ENCODE results near the gene LGALS9.
"Not testable (repeated sequence)": the region's sequence is repeated elsewhere in the genome, so short reads cannot be mapped to it uniquely, and the experiment has no call there.

The LGALS9 gene

GRCh38 chr17:27670791-27671590, 40.0 kb downstream of the LGALS9 start:
- H3K27ac ChIP-seq (ENCODE audit: low read length), result no peak overlapping the region
- H3K36me3 ChIP-seq (ENCODE audit: control insufficient read depth, low read depth, low read length), result no peaks in the 10 kb centered on the region
- no peaks in the 10 kb centered on the region for H3K9me3 ChIP-seq (ENCODE audit: control insufficient read depth, low read depth, low read length)
- no peaks in the 10 kb centered on the region for H3K4me1 ChIP-seq (ENCODE audit: control insufficient read depth, low read depth, low read length)
- H3K9ac ChIP-seq (ENCODE audit: low read length), result no peak overlapping the region
- no peaks in the 10 kb centered on the region for H3K27me3 ChIP-seq (ENCODE audit: control insufficient read depth, insufficient read depth, low read length)
- no peak overlapping the region for H3K4me3 ChIP-seq (ENCODE audit: low read length)

GRCh38 chr17:27671591-27671910, 40.6 kb downstream of the LGALS9 start:
- no peaks in the 10 kb centered on the region for H3K4me1 ChIP-seq (ENCODE audit: control insufficient read depth, low read depth, low read length)

GRCh38 chr17:27671977-27672480, 41.0 kb downstream of the LGALS9 start:
- not testable (repeated sequence) for H3K9me3 ChIP-seq (ENCODE audit: control insufficient read depth, low read depth, low read length); H3K36me3 ChIP-seq (ENCODE audit: control insufficient read depth, low read depth, low read length); H3K9ac ChIP-seq (ENCODE audit: low read length); H3K4me3 ChIP-seq (ENCODE audit: low read length); H3K27me3 ChIP-seq (ENCODE audit: control insufficient read depth, insufficient read depth, low read length); H3K27ac ChIP-seq (ENCODE audit: low read length); H3K4me1 ChIP-seq (ENCODE audit: control insufficient read depth, low read depth, low read length)

More at GRCh38 chr17:27671591-27671910, 40.6 kb downstream of the LGALS9 start:
- Histone ChIP-seq H3K9me3 (ENCODE audit: control insufficient read depth, low read depth, low read length) (no peaks in the 10 kb centered on the region), H3K27me3 (ENCODE audit: control insufficient read depth, insufficient read depth, low read length) (no peaks in the 10 kb centered on the region), H3K4me3 (ENCODE audit: low read length) (no peak overlapping the region), H3K27ac (ENCODE audit: low read length) (no peak overlapping the region), H3K36me3 (ENCODE audit: control insufficient read depth, low read depth, low read length) (no peaks in the 10 kb centered on the region), H3K9ac (ENCODE audit: low read length) (no peak overlapping the region)

GRCh38 chr17:27674335-27674734, 43.3 kb downstream of the LGALS9 start:
- Histone ChIP-seq H3K36me3 (ENCODE audit: control insufficient read depth, low read depth, low read length) (no peaks in the 10 kb centered on the region), H3K9ac (ENCODE audit: low read length) (no peak overlapping the region), H3K4me3 (ENCODE audit: low read length) (no peak overlapping the region), H3K27ac (ENCODE audit: low read length) (no peak overlapping the region), H3K27me3 (ENCODE audit: control insufficient read depth, insufficient read depth, low read length) (no peaks in the 10 kb centered on the region), H3K4me1 (ENCODE audit: control insufficient read depth, low read depth, low read length) (no peaks in the 10 kb centered on the region), H3K9me3 (ENCODE audit: control insufficient read depth, low read depth, low read length) (no peaks in the 10 kb centered on the region)

DNA sequence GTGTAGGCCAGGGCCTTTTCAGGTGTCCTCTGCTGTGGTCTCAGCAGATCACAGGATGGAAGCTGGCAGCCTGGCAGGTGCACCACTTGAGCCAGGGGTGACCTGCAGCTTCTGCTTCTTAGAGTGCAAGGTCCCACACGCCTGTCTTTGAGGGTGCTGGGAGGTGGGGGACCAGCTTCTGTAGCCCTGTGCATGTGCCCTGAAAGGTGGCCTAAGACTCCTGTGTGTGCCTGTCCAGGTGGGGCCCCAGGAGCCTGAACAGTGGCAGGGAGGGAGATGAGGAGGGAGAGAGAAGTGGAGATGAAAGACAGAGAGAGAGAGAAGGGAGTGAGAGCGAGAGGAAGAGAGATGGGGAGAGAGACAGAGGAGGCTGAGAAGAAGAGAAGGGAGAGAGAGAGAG, 46.2 kb downstream of the LGALS9 start:
- Histone ChIP-seq H3K4me3 (ENCODE audit: low read length) (no peak overlapping the region), H3K4me1 (ENCODE audit: control insufficient read depth, low read depth, low read length) (no peaks in the 10 kb centered on the region), H3K9ac (ENCODE audit: low read length) (no peak overlapping the region), H3K27me3 (ENCODE audit: control insufficient read depth, insufficient read depth, low read length) (no peaks in the 10 kb centered on the region), H3K36me3 (ENCODE audit: control insufficient read depth, low read depth, low read length) (no peaks in the 10 kb centered on the region), H3K9me3 (ENCODE audit: control insufficient read depth, low read depth, low read length) (no peaks in the 10 kb centered on the region), H3K27ac (ENCODE audit: low read length) (no peak overlapping the region)

GRCh38 chr17:27686322-27686721, 55.3 kb downstream of the LGALS9 start:
- not testable (repeated sequence) for H3K9ac ChIP-seq (ENCODE audit: low read length); H3K27ac ChIP-seq (ENCODE audit: low read length); H3K4me3 ChIP-seq (ENCODE audit: low read length); H3K27me3 ChIP-seq (ENCODE audit: control insufficient read depth, insufficient read depth, low read length); H3K36me3 ChIP-seq (ENCODE audit: control insufficient read depth, low read depth, low read length); H3K9me3 ChIP-seq (ENCODE audit: control insufficient read depth, low read depth, low read length); H3K4me1 ChIP-seq (ENCODE audit: control insufficient read depth, low read depth, low read length)

DNA sequence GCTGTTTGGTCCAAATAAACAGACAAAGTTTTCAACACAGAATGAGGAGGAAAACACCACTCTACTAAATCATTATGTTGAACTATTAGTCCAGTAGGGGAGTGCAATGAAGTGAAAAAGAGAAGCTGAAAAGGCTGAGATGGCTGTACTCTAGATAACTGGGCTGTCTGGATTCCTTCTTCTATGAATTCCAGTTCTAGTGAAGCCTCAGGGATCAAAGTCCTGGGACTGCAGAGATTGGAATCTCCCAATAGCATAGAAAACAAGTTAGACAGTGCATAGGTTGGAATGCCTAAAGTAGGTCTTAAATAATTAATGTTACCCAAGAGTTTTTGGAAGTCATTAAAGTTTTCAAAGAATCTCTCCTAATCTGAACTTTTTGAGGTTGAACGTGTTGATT, 59.9 kb downstream of the LGALS9 start:
- H3K4me1 ChIP-seq (ENCODE audit: control insufficient read depth, low read depth, low read length), result no peaks in the 10 kb centered on the region
- H3K36me3 ChIP-seq (ENCODE audit: control insufficient read depth, low read depth, low read length), result no peaks in the 10 kb centered on the region
- H3K27me3 ChIP-seq (ENCODE audit: control insufficient read depth, insufficient read depth, low read length), result no peaks in the 10 kb centered on the region
- peaks cover 9% of the 10 kb centered on the region for H3K9me3 ChIP-seq (ENCODE audit: control insufficient read depth, low read depth, low read length)
- no peak overlapping the region for H3K9ac ChIP-seq (ENCODE audit: low read length)
- H3K27ac ChIP-seq (ENCODE audit: low read length), result no peak overlapping the region
- no peak overlapping the region for H3K4me3 ChIP-seq (ENCODE audit: low read length)

DNA sequence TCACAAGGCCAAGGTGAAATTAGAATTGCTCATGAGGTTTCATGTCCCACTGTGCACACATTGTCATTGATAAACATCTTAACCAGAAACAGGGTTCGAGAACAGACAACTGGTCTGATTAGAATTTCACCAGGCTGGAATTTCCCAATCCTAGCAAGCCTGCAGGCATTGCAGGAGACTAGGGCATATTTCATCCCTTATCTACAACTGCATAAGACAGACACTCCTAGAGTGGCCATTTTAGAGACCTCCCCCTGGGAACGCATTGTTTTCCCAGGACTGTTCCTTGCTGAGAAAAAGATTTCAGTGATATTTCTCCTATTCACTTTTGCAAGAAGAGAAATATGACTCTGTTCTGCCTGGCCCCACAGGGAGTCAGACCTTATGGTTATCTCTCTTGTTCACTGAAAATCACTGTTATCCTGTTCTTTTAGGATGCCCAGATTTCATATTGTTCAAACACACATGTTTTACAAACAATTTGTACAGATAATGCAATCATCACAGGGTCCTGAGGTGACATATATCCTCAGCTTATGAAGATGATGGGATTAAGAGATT, 64.3 kb downstream of the LGALS9 start:
- not testable (repeated sequence) for H3K36me3 ChIP-seq (ENCODE audit: control insufficient read depth, low read depth, low read length); H3K27me3 ChIP-seq (ENCODE audit: control insufficient read depth, insufficient read depth, low read length); H3K4me3 ChIP-seq (ENCODE audit: low read length); H3K9me3 ChIP-seq (ENCODE audit: control insufficient read depth, low read depth, low read length); H3K27ac ChIP-seq (ENCODE audit: low read length); H3K4me1 ChIP-seq (ENCODE audit: control insufficient read depth, low read depth, low read length); H3K9ac ChIP-seq (ENCODE audit: low read length)
